Large intestine (tissue), 3 donors: Measurements from ENCODE around the gene AMY2B. TPM values are rescaled to one million over a fixed set of nuclear protein-coding genes. Genes with fewer than 3 reads are reported as not detected.
"Not testable (repeated sequence)": the region's sequence is repeated elsewhere in the genome, so short reads cannot be mapped to it uniquely, and the experiment has no call there.

Experiments used
- DNase-seq, 2 donors: peaks; one replicate each; pipeline versions ENCODE4 v3.0.0 to v3.0.0-alpha.2; 2013
- H3K27ac ChIP-seq: one replicate; pipeline ENCODE4 v1.5.1; 2013; ENCODE audit warnings: low read length
- H3K27me3 ChIP-seq: 2 replicates; pipeline ENCODE4 v1.6.1; 2013; ENCODE audit warnings: low read length; ENCODE audit not compliant: control insufficient read depth, insufficient read depth
- H3K36me3 ChIP-seq: 2 replicates; pipeline ENCODE4 v1.6.1; 2013; ENCODE audit warnings: low read length; ENCODE audit not compliant: control insufficient read depth, insufficient read depth
- H3K4me1 ChIP-seq: one replicate; pipeline ENCODE4 v1.6.1; 2013; ENCODE audit warnings: low read length; ENCODE audit not compliant: control insufficient read depth, insufficient read depth
- H3K4me3 ChIP-seq: one replicate; pipeline ENCODE4 v1.5.1; 2013; ENCODE audit warnings: low read length
- H3K9me3 ChIP-seq: one replicate; pipeline ENCODE4 v1.6.1; 2013; ENCODE audit warnings: mild to moderate bottlenecking, low read depth, low read length, moderate library complexity; ENCODE audit not compliant: control insufficient read depth
- WGBS: methylation state at CpG from one replicate; pipeline ENCODE4 v1.1.5; 2013; ENCODE audit warnings: low lambda C conversion rate; ENCODE audit not compliant: insufficient coverage; 5-methylcytosine and 5-hydroxymethylcytosine counted together
- polyA plus RNA-seq: library from polyadenylated mRNA; unstranded; fragments of 120-200 nt; gene quantifications from one replicate; pipeline ENCODE4 v1.2.1, GENCODE V29; 2013

AMY2B gene
- polyA plus RNA-seq, 1 donor: 32.3 TPM

DNA sequence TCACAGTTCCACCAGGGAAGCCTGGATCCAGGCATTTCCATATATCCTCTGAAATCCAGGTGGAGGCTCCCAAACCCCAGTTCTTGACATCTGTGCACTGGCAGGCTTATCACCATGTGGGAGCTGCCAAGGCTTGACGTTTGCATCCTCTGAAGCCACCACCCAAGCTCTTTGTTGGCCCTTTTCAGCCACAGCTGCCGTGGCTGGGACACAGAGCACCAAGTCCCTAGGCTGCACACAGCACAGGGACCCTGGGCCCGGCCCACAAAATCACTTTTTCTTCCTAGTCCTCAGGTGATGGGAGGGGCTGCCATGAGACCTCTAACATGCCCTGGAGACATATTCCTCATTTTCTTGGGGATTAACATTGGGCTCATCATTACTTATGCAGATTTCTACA, 23.5 kb upstream of the AMY2B start:
- no peaks in the 10 kb centered on the region for H3K9me3 ChIP-seq
- H3K27ac ChIP-seq: no peak overlapping the region
- H3K36me3 ChIP-seq: peaks cover 45% of the 10 kb centered on the region
- H3K4me1 ChIP-seq: no peaks in the 10 kb centered on the region
- no CpG with 5 or more reads among the region's 3 CpGs for WGBS
- DNase-seq: no peak
- no peaks in the 10 kb centered on the region for H3K27me3 ChIP-seq
- no peak overlapping the region for H3K4me3 ChIP-seq

DNA sequence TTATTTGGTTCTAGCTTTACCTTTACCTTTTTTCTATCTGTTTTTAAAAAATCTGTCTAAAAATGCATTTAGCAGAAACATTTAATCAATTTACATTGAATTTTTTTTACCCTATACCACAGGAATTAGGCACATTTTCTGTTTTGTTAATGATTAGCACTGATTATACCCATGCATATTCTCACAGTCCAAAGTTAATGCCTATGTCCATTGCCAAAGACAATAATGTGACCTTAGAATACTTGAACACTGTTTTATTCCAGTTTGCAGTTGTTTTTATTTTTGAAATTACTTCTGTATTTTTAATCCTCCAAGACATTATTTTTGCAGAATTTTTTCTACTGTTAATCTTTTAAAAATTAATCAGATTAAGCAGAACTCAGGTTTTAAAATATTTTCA, 11.0 kb upstream of the AMY2B start:
- Histone ChIP-seq H3K27me3 (no peaks in the 10 kb centered on the region), H3K9me3 (no peaks in the 10 kb centered on the region), H3K4me3 (no peak overlapping the region), H3K4me1 (peaks cover 6% of the 10 kb centered on the region), H3K27ac (no peak overlapping the region), H3K36me3 (peaks cover 4% of the 10 kb centered on the region)
- DNase-seq: peak in 1 of 2 donors; percentile 18

GRCh38 chr1:103561124-103561523, 10.3 kb upstream of the AMY2B start:
- not testable (repeated sequence) for DNase-seq, H3K4me1 ChIP-seq, H3K27ac ChIP-seq, H3K4me3 ChIP-seq, H3K27me3 ChIP-seq, H3K9me3 ChIP-seq, H3K36me3 ChIP-seq
- no CpG with 5 or more reads among the region's 3 CpGs for WGBS

- no peak for DNase-seq
- no peaks in the 10 kb centered on the region for H3K27me3 ChIP-seq
- no peak overlapping the region for H3K27ac ChIP-seq
- H3K9me3 ChIP-seq: no peaks in the 10 kb centered on the region
- WGBS: 85% methylated on average over 2 of the region's 2 CpGs
- peaks cover 6% of the 10 kb centered on the region for H3K4me1 ChIP-seq
- no peaks in the 10 kb centered on the region for H3K36me3 ChIP-seq
- no peak overlapping the region for H3K4me3 ChIP-seq
These were observed 9.6 kb upstream of the AMY2B start for GRCh38 chr1:103561643-103562395.

DNA sequence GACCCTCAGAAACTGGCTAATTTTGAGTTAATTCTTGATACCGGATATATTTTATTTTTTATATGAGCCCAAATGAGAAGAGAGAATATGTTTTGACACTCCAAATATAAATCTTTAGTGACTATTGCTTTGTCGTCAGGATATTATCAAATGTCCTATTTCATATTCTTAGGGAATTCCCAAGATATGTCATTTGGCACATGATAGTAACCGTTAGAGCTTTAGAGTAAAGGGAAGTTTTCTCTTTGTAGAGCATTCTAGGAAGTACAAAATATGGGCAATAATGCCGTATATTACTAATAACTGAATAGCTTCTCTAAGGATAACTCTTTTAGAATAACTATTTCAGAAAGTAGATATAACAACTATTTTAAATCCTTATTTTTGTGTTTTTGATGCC, 8.3 kb upstream of the AMY2B start:
- no peak for DNase-seq
- WGBS: 97% methylated on average over 3 of the region's 4 CpGs
- peaks cover 6% of the 10 kb centered on the region for H3K4me1 ChIP-seq
- no peaks in the 10 kb centered on the region for H3K9me3 ChIP-seq
- no peaks in the 10 kb centered on the region for H3K27me3 ChIP-seq
- no peak overlapping the region for H3K4me3 ChIP-seq
- no peak overlapping the region for H3K27ac ChIP-seq
- no peaks in the 10 kb centered on the region for H3K36me3 ChIP-seq

- no peaks in the 10 kb centered on the region for H3K27me3 ChIP-seq
- H3K27ac ChIP-seq: no peak overlapping the region
- H3K4me1 ChIP-seq: no peaks in the 10 kb centered on the region
- H3K36me3 ChIP-seq: peaks cover 3% of the 10 kb centered on the region
- no CpG with 5 or more reads among the region's 7 CpGs for WGBS
- no peaks in the 10 kb centered on the region for H3K9me3 ChIP-seq
- no peak overlapping the region for H3K4me3 ChIP-seq
- DNase-seq: no peak
These were observed 1.9 kb upstream of the AMY2B start for GRCh38 chr1:103569493-103569892.

- DNase-seq: no peak
- Histone ChIP-seq H3K27ac (no peak overlapping the region), H3K36me3 (no peaks in the 10 kb centered on the region), H3K27me3 (no peaks in the 10 kb centered on the region), H3K4me1 (no peaks in the 10 kb centered on the region), H3K9me3 (no peaks in the 10 kb centered on the region), H3K4me3 (no peak overlapping the region)
These were observed 4.7 kb downstream of the AMY2B start for GRCh38 chr1:103576065-103576464.

GRCh38 chr1:103576784-103577183, 5.4 kb downstream of the AMY2B start:
- not testable (repeated sequence) for DNase-seq, H3K4me3 ChIP-seq
- WGBS: no CpG with 5 or more reads among the region's 5 CpGs

GRCh38 chr1:103582464-103582863, 11.1 kb downstream of the AMY2B start:
- 90% methylated on average over 1 of the region's 1 CpG for WGBS
- H3K36me3 ChIP-seq: no peaks in the 10 kb centered on the region
- H3K27me3 ChIP-seq: no peaks in the 10 kb centered on the region
- no peak overlapping the region for H3K27ac ChIP-seq
- no peak overlapping the region for H3K4me3 ChIP-seq
- DNase-seq: no peak
- H3K9me3 ChIP-seq: no peaks in the 10 kb centered on the region
- no peaks in the 10 kb centered on the region for H3K4me1 ChIP-seq

More at GRCh38 chr1:103576784-103577183, 5.4 kb downstream of the AMY2B start:
- not testable (repeated sequence) for H3K36me3 ChIP-seq, H3K27me3 ChIP-seq, H3K4me1 ChIP-seq, H3K9me3 ChIP-seq, H3K27ac ChIP-seq

GRCh38 chr1:103583887-103584286, 12.5 kb downstream of the AMY2B start:
- H3K36me3 ChIP-seq: no peaks in the 10 kb centered on the region
- H3K9me3 ChIP-seq: no peaks in the 10 kb centered on the region
- no peak overlapping the region for H3K4me3 ChIP-seq
- no peaks in the 10 kb centered on the region for H3K4me1 ChIP-seq
- H3K27ac ChIP-seq: no peak overlapping the region
- H3K27me3 ChIP-seq: no peaks in the 10 kb centered on the region
- no peak for DNase-seq
- 93% methylated on average over 3 of the region's 3 CpGs for WGBS

DNA sequence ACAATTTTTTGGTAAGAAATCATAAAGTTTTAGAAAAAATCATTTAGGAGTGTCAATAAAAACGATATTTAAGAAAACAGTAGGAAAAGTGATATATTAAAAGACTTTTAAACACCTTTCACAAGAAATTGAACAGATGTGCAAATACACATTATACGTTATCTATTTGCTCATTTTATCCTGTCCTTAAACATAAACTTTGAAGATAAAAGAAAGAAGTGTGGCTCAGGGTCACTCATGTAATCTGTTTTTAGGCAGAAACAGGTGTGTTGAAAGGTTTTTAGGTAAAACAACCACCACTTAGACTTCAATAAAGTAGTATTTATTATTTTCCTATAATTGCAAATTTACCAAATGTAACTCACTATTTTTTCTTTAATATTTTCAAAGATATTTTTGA, 13.1 kb downstream of the AMY2B start:
- no peaks in the 10 kb centered on the region for H3K27me3 ChIP-seq
- no peak overlapping the region for H3K4me3 ChIP-seq
- no peaks in the 10 kb centered on the region for H3K9me3 ChIP-seq
- H3K36me3 ChIP-seq: no peaks in the 10 kb centered on the region
- no peak for DNase-seq
- no peak overlapping the region for H3K27ac ChIP-seq
- 48% methylated on average over 2 of the region's 2 CpGs for WGBS
- no peaks in the 10 kb centered on the region for H3K4me1 ChIP-seq
